H9 (cell line): ENCODE data around the gene TBC1D1. TPM values are rescaled to one million over a fixed set of nuclear protein-coding genes. Genes with fewer than 3 reads are reported as not detected.

Experiments used
- DNase-seq: peaks from one replicate; pipeline ENCODE4 v3.0.0-alpha.2; 2017
- H2AFZ ChIP-seq: one replicate; pipeline ENCODE4 v1.6.1; 2013; ENCODE audit warnings: mild to moderate bottlenecking, low read length, control low read depth, moderate library complexity
- H2AK5ac ChIP-seq: 2 replicates; pipeline ENCODE4 v1.6.1; 2013; ENCODE audit warnings: low read length, control low read depth, mixed read lengths; ENCODE audit not compliant: insufficient read length
- H2BK120ac ChIP-seq: one replicate; pipeline ENCODE4 v1.6.1; 2013; ENCODE audit warnings: low read depth, mild to moderate bottlenecking, low read length, control low read depth, inconsistent platforms; ENCODE audit not compliant: poor library complexity, severe bottlenecking
- H2BK12ac ChIP-seq: 2 replicates; pipeline ENCODE4 v1.6.1; 2013; ENCODE audit warnings: low read length, control low read depth, mixed read lengths, low read depth; ENCODE audit not compliant: insufficient read length
- H2BK15ac ChIP-seq: 2 replicates; pipeline ENCODE4 v1.6.1; 2013; ENCODE audit warnings: low read depth, low read length, control low read depth
- H2BK20ac ChIP-seq: one replicate; pipeline ENCODE4 v1.6.1; 2013; ENCODE audit warnings: low read depth, mild to moderate bottlenecking, low read length, control low read depth, inconsistent platforms; ENCODE audit not compliant: poor library complexity, severe bottlenecking
- H2BK5ac ChIP-seq: 2 replicates; pipeline ENCODE4 v1.6.1; 2013; ENCODE audit warnings: low read length, control low read depth, mixed read lengths; ENCODE audit not compliant: insufficient read length
- H3K14ac ChIP-seq: 2 replicates; pipeline ENCODE4 v1.6.1; 2013; ENCODE audit warnings: low read length, control low read depth; ENCODE audit not compliant: insufficient read depth
- H3K18ac ChIP-seq: 2 replicates; pipeline ENCODE4 v1.6.1; 2013; ENCODE audit warnings: low read depth, mild to moderate bottlenecking, mixed read lengths, low read length, control low read depth; ENCODE audit not compliant: insufficient read length
- H3K23ac ChIP-seq: 2 replicates; pipeline ENCODE4 v1.6.1; 2013; ENCODE audit warnings: low read length, control low read depth, mixed read lengths, low read depth; ENCODE audit not compliant: insufficient read length
- H3K23me2 ChIP-seq: 2 replicates; pipeline ENCODE4 v1.6.1; 2013; ENCODE audit warnings: low read depth, mild to moderate bottlenecking, mixed read lengths, low read length, control low read depth; ENCODE audit not compliant: insufficient read length, poor library complexity, severe bottlenecking
- H3K27ac ChIP-seq: 2 replicates; pipeline ENCODE4 v1.5.1; 2013; ENCODE audit warnings: low read length, control low read depth, mixed read lengths, low read depth; ENCODE audit not compliant: insufficient read length
- H3K27me3 ChIP-seq: 2 replicates; pipeline ENCODE4 v1.6.1; 2013; ENCODE audit warnings: low read length, control low read depth, inconsistent platforms; ENCODE audit not compliant: insufficient read depth
- H3K4ac ChIP-seq: 2 replicates; pipeline ENCODE4 v1.6.1; 2013; ENCODE audit warnings: low read depth, mild to moderate bottlenecking, control low read depth, inconsistent platforms, low read length, moderate library complexity
- H3K4me1 ChIP-seq: 2 replicates; pipeline ENCODE4 v1.6.1; 2013; ENCODE audit warnings: low read length, control low read depth, inconsistent platforms; ENCODE audit not compliant: insufficient read depth
- H3K4me2 ChIP-seq: 2 replicates; pipeline ENCODE4 v1.6.1; 2013; ENCODE audit warnings: low read length, control low read depth, mixed read lengths; ENCODE audit not compliant: insufficient read length, insufficient read depth
- H3K56ac ChIP-seq: 2 replicates; pipeline ENCODE4 v1.6.1; 2013; ENCODE audit warnings: low read depth, mild to moderate bottlenecking, mixed read lengths, low read length, control low read depth; ENCODE audit not compliant: insufficient read length
- H3K79me1 ChIP-seq: 2 replicates; pipeline ENCODE4 v1.6.1; 2013; ENCODE audit warnings: low read depth, mild to moderate bottlenecking, moderate library complexity, low read length, control low read depth, inconsistent platforms; ENCODE audit not compliant: insufficient read depth, poor library complexity, severe bottlenecking
- H3K79me2 ChIP-seq: 2 replicates; pipeline ENCODE4 v1.6.1; 2013; ENCODE audit warnings: low read length, control low read depth, inconsistent platforms; ENCODE audit not compliant: insufficient read depth
- H3K9ac ChIP-seq: 2 replicates; pipeline ENCODE4 v1.6.1; 2013; ENCODE audit warnings: low read length, control low read depth, mixed read lengths; ENCODE audit not compliant: insufficient read length; ENCODE audit errors: extremely low read depth
- H3K9me3 ChIP-seq: one replicate; pipeline ENCODE4 v1.6.1; 2013; ENCODE audit warnings: low read depth, low read length, inconsistent platforms; ENCODE audit not compliant: control insufficient read depth
- H3T11ph ChIP-seq: one replicate; pipeline ENCODE4 v1.6.1; 2013; ENCODE audit warnings: mild to moderate bottlenecking, low read length, control low read depth, inconsistent platforms
- H4K20me1 ChIP-seq: one replicate; pipeline ENCODE4 v1.6.1; 2013; ENCODE audit not compliant: control insufficient read depth, insufficient read length, insufficient read depth
- H4K5ac ChIP-seq: 2 replicates; pipeline ENCODE4 v1.6.1; 2013; ENCODE audit warnings: low read depth, mild to moderate bottlenecking, mixed read lengths, low read length, control low read depth; ENCODE audit not compliant: insufficient read length
- H4K8ac ChIP-seq: replicated peaks from 2 replicates; pipeline ENCODE4 v1.6.1; 2013; ENCODE audit warnings: low read length, control low read depth, mixed read lengths, low read depth; ENCODE audit not compliant: insufficient read length
- H4K91ac ChIP-seq: 2 replicates; pipeline ENCODE4 v1.6.1; 2013; ENCODE audit warnings: low read depth, mild to moderate bottlenecking, moderate library complexity, mixed read lengths, low read length, control low read depth; ENCODE audit not compliant: insufficient read length
- H3K27ac Mint-ChIP-seq, 3 experiments: 2 replicates in 2 of 3; 3 replicates in 1 of 3; pipeline ENCODE4 v1.8.0; 2020 to 2021; ENCODE audit warnings: mixed read lengths in 3 of 3, mild to moderate bottlenecking in 1 of 3, moderate library complexity in 1 of 3
- H3K27me3 Mint-ChIP-seq: 2 replicates; pipeline ENCODE4 v1.8.0; 2021; ENCODE audit warnings: low read depth, mild to moderate bottlenecking, moderate library complexity, mixed read lengths
- H3K36me3 Mint-ChIP-seq, 3 experiments: 2 replicates in 2 of 3; 3 replicates in 1 of 3; pipeline ENCODE4 v1.8.0; 2020 to 2021; ENCODE audit warnings: low read depth in 3 of 3, mixed read lengths in 3 of 3; ENCODE audit not compliant: insufficient read depth in 1 of 3
- H3K4me1 Mint-ChIP-seq, 2 experiments: 2 replicates each; pipeline ENCODE4 v1.8.0; 2020; ENCODE audit warnings: mixed read lengths in 2 of 2
- H3K4me3 Mint-ChIP-seq, 2 experiments: 2 replicates in 1 of 2; 3 replicates in 1 of 2; pipeline ENCODE4 v1.8.0; 2020 to 2021; ENCODE audit warnings: mild to moderate bottlenecking in 2 of 2, mixed read lengths in 2 of 2, moderate library complexity in 1 of 2
- H3K9me3 Mint-ChIP-seq, 2 experiments: 2 replicates in 1 of 2; 3 replicates in 1 of 2; pipeline ENCODE4 v1.8.0; 2020; ENCODE audit warnings: mild to moderate bottlenecking in 2 of 2, mixed read lengths in 2 of 2, moderate library complexity in 1 of 2
- CTCF ChIP-seq: fragments of 200-600 bp; sonication (generic); conservative IDR thresholded peaks from 3 replicates; pipeline ENCODE4 v1.8.0; 2021; ENCODE audit warnings: antibody characterized with exemption, mild to moderate bottlenecking
- WGBS: extraction: QIAGEN DNeasy Blood & Tissue Kit; methylation state at CpG from one replicate; pipeline ENCODE4 v1.1.7; 2013; ENCODE audit warnings: missing lambda C conversion rate, low lambda C conversion rate, mixed read lengths; ENCODE audit not compliant: insufficient read length; ENCODE audit errors: extremely low coverage; 5-methylcytosine and 5-hydroxymethylcytosine counted together
- total RNA-seq: library from RNA; stranded (reverse); gene quantifications from 2 replicates; pipeline ENCODE4 v1.2.1, GENCODE V29; 2021

The TBC1D1 gene
- total RNA-seq, 1 experiment from 2014 or later, result 109 TPM

GRCh38 chr4:38129460-38130227, 238.8 kb downstream of the TBC1D1 start:
- no peak for DNase-seq
- no peak for TF ChIP-seq CTCF
- Mint-ChIP-seq H3K27ac (no peak overlapping the region; a peak in 1 of 7 replicates), H3K27me3 (peaks cover 87% of the 10 kb centered on the region), H3K9me3 (no peaks in the 10 kb centered on the region; a peak in 1 of 5 replicates), H3K36me3 (peaks cover 18 to 45% (median 31%) of the 10 kb centered on the region in 3 experiments), H3K4me3 (peak overlapping the region in 1 of 2 experiments; percentile 9; a peak in 1 of 5 replicates), H3K4me1 (peaks cover 41 to 51% of the 10 kb centered on the region in 2 experiments)
- H3K4ac ChIP-seq, result no peak overlapping the region
- no peaks in the 10 kb centered on the region for H3K23me2 ChIP-seq
- no peak overlapping the region for H2BK20ac ChIP-seq
- H3K4me2 ChIP-seq, result no peak overlapping the region
- no peak overlapping the region for H3K9ac ChIP-seq
- no peaks in the 10 kb centered on the region for H3K79me1 ChIP-seq
- peaks cover 15% of the 10 kb centered on the region; the same call in 1 of the 2 replicates for H3K27me3 ChIP-seq
- no peak overlapping the region for H3K56ac ChIP-seq
- H2BK5ac ChIP-seq, result no peak overlapping the region
- no peak overlapping the region for H3T11ph ChIP-seq
- no peak overlapping the region for H4K91ac ChIP-seq
- H3K79me2 ChIP-seq, result no peaks in the 10 kb centered on the region
- no peak overlapping the region for H4K8ac ChIP-seq
- H2AFZ ChIP-seq, result no peak overlapping the region
- no peak overlapping the region for H2BK120ac ChIP-seq
- H3K18ac ChIP-seq, result no peak overlapping the region
- no peak overlapping the region for H4K5ac ChIP-seq
- no peak overlapping the region for H2AK5ac ChIP-seq
- H2BK15ac ChIP-seq, result no peak overlapping the region
- H2BK12ac ChIP-seq, result no peak overlapping the region
- no peak overlapping the region for H3K23ac ChIP-seq
- no peaks in the 10 kb centered on the region for H3K9me3 ChIP-seq
- no peaks in the 10 kb centered on the region for H4K20me1 ChIP-seq
- no peak overlapping the region for H3K27ac ChIP-seq
- 100% methylated on average over 1 of the region's 7 CpGs for WGBS
- no peaks in the 10 kb centered on the region; the same call in none of the 2 replicates for H3K4me1 ChIP-seq
- H3K14ac ChIP-seq, result no peak overlapping the region
